HepG2 (cell line): ENCODE measurements around the gene RPUSD3. TPM values are rescaled to one million over a fixed set of nuclear protein-coding genes. Genes with fewer than 3 reads are reported as not detected.

ENCODE experiments used
- FOXC1 ChIP-seq: sonication (generic); formaldehyde crosslinking; IDR thresholded peaks from 2 replicates; pipeline ENCODE4 v1.8.0; 2022; ENCODE audit warnings: mild to moderate bottlenecking, missing genetic modification reagents, borderline replicate concordance
- HINFP ChIP-seq: sonication (generic); formaldehyde crosslinking; IDR thresholded peaks from 2 replicates; pipeline ENCODE4 v1.4.0; 2020; ENCODE audit warnings: low read depth, mild to moderate bottlenecking, missing genetic modification reagents
- KLF6 ChIP-seq: IDR thresholded peaks from 2 replicates; pipeline ENCODE4 v1.8.0; 2016; ENCODE audit warnings: missing biosample characterization, missing genetic modification reagents
- MATR3 ChIP-seq: sonication (generic); formaldehyde crosslinking; IDR thresholded peaks from 2 replicates; pipeline ENCODE4 v1.4.0; 2020; ENCODE audit warnings: missing genetic modification reagents
- MXD3 ChIP-seq: IDR thresholded peaks from 2 replicates; pipeline ENCODE4 v1.6.1; 2016; ENCODE audit warnings: mild to moderate bottlenecking, missing biosample characterization, missing genetic modification reagents
- NR2C2 ChIP-seq: sonication (generic); formaldehyde crosslinking; IDR thresholded peaks from 2 replicates; pipeline ENCODE4 v1.4.0; 2020; ENCODE audit warnings: missing genetic modification reagents, mild to moderate bottlenecking, moderate library complexity, borderline replicate concordance
- NR2F2 ChIP-seq: IDR thresholded peaks from 2 replicates; pipeline ENCODE4 v1.6.1; 2012; ENCODE audit warnings: low read depth, inconsistent platforms, borderline replicate concordance
- PLSCR1 ChIP-seq: sonication (generic); formaldehyde crosslinking; IDR thresholded peaks from 2 replicates; pipeline ENCODE4 v1.5.0; 2020; ENCODE audit warnings: missing genetic modification reagents, mild to moderate bottlenecking, borderline replicate concordance
- RELA ChIP-seq: sonication (generic); formaldehyde crosslinking; IDR thresholded peaks from 2 replicates; pipeline ENCODE4 v1.4.0; 2020; ENCODE audit warnings: missing genetic modification reagents
- SOX6 ChIP-seq, 2 experiments: fragments of 450-650 bp in 1 of 2; sonication (generic) in 1 of 2; formaldehyde crosslinking in 1 of 2; IDR thresholded peaks; 2 replicates each; pipeline versions ENCODE4 v1.4.0 to v1.6.1; 2017 to 2020; ENCODE audit warnings: antibody characterized with exemption in 1 of 2, mild to moderate bottlenecking in 1 of 2, missing genetic modification reagents in 1 of 2
- ZIK1 ChIP-seq: sonication (generic); formaldehyde crosslinking; IDR thresholded peaks from 2 replicates; pipeline ENCODE4 v1.5.0; 2020; ENCODE audit warnings: mild to moderate bottlenecking, low read depth, missing genetic modification reagents, borderline replicate concordance
- ZNF224 ChIP-seq: sonication (generic); formaldehyde crosslinking; IDR thresholded peaks from 2 replicates; pipeline ENCODE4 v1.5.0; 2020; ENCODE audit warnings: mild to moderate bottlenecking, missing genetic modification reagents
- ZNF329 ChIP-seq: sonication (generic); formaldehyde crosslinking; IDR thresholded peaks from 2 replicates; pipeline ENCODE4 v1.9.0; 2021; ENCODE audit warnings: low read depth, mild to moderate bottlenecking, missing genetic modification reagents
- ZNF569 ChIP-seq: sonication (generic); formaldehyde crosslinking; IDR thresholded peaks from 2 replicates; pipeline ENCODE4 v1.5.0; 2020; ENCODE audit warnings: mild to moderate bottlenecking, missing genetic modification reagents, moderate library complexity, borderline replicate concordance
- ZSCAN9 ChIP-seq: IDR thresholded peaks from 2 replicates; pipeline ENCODE4 v1.6.1; 2016; ENCODE audit warnings: borderline replicate concordance
- polyA plus RNA-seq, 8 experiments: library from polyadenylated mRNA; depleted of rRNA in 3 of 8; stranded (reverse) in 7 of 8; unstranded in 1 of 8; fragments of >200 nt; fragmentation: Illumina TruSeq in 4 of 8; extraction: Trizol in 4 of 8; gene quantifications; 2 replicates each; pipeline versions ENCODE4 v1.2.1 to v1.2.3, GENCODE V29; 2011 to 2016; ENCODE audit warnings: low read depth in 4 of 8, missing spikeins in 1 of 8, mixed read lengths in 1 of 8; ENCODE audit not compliant: insufficient read depth in 1 of 8
- total RNA-seq, 5 experiments: library from RNA; depleted of rRNA; stranded (reverse); fragments of >200 nt; fragmentation: Illumina TruSeq; extraction: Trizol; gene quantifications; 2 replicates each; pipeline ENCODE4 v1.2.3, GENCODE V29; 2016; ENCODE audit warnings: low read depth in 1 of 5
- TF ChIP-seq, protein P1 (sequence below): sonication (generic); formaldehyde crosslinking; conservative IDR thresholded peaks from 2 replicates; pipeline ENCODE4 v1.4.0; 2020; ENCODE audit warnings: missing genetic modification reagents
- TF ChIP-seq, protein P2 (sequence below): sonication (generic); formaldehyde crosslinking; IDR thresholded peaks from 2 replicates; pipeline ENCODE4 v1.4.0; 2020; ENCODE audit warnings: missing genetic modification reagents, borderline replicate concordance

The RPUSD3 gene
- total and polyA plus RNA-seq, 2 of the 13 experiments (the other 11 are each of a cell fraction or from before 2014, with no cell fraction given), result 32.1 to 48.7 TPM

DNA sequence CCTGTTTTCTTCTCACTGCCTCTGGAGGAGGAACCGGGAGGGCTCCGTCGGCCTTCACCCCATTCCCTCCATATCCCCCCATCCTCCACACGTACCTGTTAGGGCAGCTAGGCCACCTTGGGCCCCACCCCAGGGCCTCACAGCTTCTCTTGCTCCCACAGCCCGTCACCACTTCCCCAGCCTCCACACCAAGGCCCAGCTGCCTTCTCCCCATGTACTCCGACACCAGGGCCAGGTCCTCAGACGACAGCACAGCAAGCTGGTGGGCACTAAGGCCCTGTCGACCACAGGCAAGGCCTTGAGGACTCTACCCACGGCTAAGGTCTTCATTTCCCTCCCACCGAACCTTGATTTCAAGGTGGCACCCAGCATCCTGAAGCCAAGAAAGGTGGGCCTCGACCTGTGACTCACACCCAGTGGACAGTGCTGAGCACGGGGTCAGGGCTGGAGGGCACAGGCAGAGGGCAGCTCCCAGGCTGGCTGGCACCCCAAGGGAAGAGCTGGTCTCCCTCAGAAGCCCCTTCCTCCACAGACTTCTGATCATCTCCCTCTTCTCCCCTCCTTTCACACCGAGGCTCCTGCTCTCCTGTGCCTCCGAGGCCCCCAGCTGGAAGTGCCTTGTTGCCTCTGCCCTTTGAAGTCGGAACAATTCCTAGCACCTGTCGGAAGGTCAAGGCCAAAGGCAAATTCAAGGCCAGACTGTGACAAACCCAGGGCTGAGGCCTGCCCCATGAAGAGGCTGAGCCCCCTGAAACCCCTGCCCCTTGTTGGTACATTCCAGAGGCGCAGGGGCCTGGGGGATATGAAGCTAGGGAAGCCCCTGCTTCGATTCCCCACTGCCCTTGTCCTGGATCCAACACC is 9.1 kb downstream of the RPUSD3 start (continued):
- no peak for TF ChIP-seq FOXC1 (CRISPR knock-in tag)
- no peak for TF ChIP-seq PLSCR1 (CRISPR knock-in tag)
- TF ChIP-seq ZNF224 (CRISPR knock-in tag), result no peak
- TF ChIP-seq RELA (CRISPR knock-in tag), result no peak
- TF ChIP-seq MXD3, result no peak
- peak; percentile 62; the same call in 1 of the 2 replicates for TF ChIP-seq NR2F2
- TF ChIP-seq ZIK1, result no peak
- no peak for TF ChIP-seq HINFP (CRISPR knock-in tag)
- TF ChIP-seq ZNF329, result no peak
- TF ChIP-seq, protein P1, sequence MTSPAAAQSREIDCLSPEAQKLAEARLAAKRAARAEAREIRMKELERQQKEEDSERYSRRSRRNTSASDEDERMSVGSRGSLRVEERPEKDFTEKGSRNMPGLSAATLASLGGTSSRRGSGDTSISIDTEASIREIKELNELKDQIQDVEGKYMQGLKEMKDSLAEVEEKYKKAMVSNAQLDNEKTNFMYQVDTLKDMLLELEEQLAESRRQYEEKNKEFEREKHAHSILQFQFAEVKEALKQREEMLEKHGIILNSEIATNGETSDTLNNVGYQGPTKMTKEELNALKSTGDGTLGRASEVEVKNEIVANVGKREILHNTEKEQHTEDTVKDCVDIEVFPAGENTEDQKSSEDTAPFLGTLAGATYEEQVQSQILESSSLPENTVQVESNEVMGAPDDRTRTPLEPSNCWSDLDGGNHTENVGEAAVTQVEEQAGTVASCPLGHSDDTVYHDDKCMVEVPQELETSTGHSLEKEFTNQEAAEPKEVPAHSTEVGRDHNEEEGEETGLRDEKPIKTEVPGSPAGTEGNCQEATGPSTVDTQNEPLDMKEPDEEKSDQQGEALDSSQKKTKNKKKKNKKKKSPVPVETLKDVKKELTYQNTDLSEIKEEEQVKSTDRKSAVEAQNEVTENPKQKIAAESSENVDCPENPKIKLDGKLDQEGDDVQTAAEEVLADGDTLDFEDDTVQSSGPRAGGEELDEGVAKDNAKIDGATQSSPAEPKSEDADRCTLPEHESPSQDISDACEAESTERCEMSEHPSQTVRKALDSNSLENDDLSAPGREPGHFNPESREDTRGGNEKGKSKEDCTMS, result no peak
- TF ChIP-seq ZNF569 (CRISPR knock-in tag), result no peak
- TF ChIP-seq ZSCAN9, result no peak
- no peak for TF ChIP-seq SOX6 (IDR thresholded peaks at IDR 0.05)
- peak; percentile 71 for TF ChIP-seq SOX6 (CRISPR knock-in tag; IDR thresholded peaks at IDR 0.05)
- TF ChIP-seq, protein P2, sequence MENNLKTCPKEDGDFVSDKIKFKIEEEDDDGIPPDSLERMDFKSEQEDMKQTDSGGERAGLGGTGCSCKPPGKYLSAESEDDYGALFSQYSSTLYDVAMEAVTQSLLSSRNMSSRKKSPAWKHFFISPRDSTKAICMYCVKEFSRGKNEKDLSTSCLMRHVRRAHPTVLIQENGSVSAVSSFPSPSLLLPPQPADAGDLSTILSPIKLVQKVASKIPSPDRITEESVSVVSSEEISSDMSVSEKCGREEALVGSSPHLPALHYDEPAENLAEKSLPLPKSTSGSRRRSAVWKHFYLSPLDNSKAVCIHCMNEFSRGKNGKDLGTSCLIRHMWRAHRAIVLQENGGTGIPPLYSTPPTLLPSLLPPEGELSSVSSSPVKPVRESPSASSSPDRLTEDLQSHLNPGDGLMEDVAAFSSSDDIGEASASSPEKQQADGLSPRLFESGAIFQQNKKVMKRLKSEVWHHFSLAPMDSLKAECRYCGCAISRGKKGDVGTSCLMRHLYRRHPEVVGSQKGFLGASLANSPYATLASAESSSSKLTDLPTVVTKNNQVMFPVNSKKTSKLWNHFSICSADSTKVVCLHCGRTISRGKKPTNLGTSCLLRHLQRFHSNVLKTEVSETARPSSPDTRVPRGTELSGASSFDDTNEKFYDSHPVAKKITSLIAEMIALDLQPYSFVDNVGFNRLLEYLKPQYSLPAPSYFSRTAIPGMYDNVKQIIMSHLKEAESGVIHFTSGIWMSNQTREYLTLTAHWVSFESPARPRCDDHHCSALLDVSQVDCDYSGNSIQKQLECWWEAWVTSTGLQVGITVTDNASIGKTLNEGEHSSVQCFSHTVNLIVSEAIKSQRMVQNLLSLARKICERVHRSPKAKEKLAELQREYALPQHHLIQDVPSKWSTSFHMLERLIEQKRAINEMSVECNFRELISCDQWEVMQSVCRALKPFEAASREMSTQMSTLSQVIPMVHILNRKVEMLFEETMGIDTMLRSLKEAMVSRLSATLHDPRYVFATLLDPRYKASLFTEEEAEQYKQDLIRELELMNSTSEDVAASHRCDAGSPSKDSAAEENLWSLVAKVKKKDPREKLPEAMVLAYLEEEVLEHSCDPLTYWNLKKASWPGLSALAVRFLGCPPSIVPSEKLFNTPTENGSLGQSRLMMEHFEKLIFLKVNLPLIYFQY (CRISPR knock-in tag), result no peak
- no peak for TF ChIP-seq KLF6 (CRISPR knock-in tag)
- TF ChIP-seq MATR3 (CRISPR knock-in tag), result no peak
- 0 out of 2 replicates have a peak, but pooled peaks have one; percentile 4 for TF ChIP-seq NR2C2
